HG02610 (cell line): ENCODE results near the gene DUOXA1.

Experiments used
- ATAC-seq: cut with Tn5 transposase; IDR thresholded peaks from one replicate; pipeline ENCODE4 v1.9.1; 2021; ENCODE audit warnings: mild to moderate bottlenecking, moderate library complexity; ENCODE audit not compliant: unreplicated experiment

Gene DUOXA1

DNA sequence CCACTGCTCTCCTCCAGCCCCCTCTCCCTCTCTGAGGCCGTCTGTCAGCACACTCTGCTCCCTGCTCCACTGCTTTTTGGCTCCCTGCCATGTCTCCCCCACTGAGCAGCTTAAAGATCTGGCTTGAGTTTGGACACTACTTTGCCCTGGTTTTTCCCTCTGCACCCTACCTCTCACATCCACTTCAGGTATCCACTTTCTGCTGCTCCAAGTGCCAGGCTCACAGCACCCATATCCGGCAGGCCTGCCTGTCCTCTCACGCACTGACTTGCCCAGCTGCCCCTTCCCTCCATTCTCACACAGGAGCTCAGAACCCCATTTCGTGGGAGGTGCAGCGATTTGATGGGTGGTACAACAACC, 3.9 kb upstream of the DUOXA1 start:
- ATAC-seq: no peak

DNA sequence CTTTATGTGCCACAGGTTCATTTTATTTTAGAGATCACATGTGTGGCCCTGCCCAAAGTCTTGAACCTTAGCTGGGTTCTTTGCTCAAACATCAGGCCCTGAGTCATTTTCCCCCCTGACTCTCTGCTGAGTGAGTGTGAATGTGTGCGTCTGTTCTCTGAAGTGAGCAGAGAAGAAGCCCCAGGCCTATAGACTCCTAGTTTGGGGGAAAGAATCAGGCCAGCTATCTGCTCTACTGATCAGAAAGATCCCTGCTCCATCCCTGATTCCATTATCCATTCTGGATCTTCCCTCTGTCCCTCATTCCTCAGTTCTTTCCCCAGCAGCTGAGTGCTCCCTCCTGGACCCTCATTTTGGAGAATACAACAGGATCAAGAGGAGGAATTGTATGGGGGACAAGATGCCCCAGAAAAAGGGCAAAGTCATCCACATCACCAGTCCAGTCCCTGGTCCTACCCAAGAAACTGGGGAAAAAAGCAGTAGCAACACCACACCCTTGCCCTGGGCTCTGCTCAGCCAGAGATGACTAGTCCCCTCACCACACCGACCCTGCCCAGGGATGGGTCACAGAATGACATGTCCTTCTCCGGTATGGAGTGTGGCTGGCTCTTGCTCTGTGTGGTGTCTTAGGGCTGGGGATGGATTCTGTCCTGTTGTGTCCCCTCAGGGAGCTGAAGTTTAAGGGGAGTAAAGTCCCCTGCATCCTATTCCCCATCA, 3.3 kb upstream of the DUOXA1 start:
- no peak for ATAC-seq

DNA sequence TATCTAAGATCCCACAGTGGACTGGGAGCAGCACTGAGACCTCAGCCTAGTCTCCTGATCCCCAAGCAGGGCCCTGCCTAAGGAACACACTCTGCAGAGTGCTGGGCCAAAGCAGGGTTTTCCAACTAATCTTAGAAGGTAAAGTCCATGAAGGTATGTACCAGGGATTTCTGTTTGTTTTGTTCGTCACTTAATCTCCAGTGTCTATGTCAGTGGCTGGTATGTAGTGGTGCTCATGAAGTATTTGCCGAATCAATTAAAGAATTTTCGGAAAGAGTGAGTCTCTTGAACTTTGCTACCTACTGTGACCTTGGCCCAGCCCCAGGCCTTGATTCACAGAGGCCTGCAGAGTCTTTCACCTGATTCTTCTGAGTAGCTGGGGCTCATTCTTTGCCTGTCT, 1.8 kb upstream of the DUOXA1 start:
- ATAC-seq: no peak

DNA sequence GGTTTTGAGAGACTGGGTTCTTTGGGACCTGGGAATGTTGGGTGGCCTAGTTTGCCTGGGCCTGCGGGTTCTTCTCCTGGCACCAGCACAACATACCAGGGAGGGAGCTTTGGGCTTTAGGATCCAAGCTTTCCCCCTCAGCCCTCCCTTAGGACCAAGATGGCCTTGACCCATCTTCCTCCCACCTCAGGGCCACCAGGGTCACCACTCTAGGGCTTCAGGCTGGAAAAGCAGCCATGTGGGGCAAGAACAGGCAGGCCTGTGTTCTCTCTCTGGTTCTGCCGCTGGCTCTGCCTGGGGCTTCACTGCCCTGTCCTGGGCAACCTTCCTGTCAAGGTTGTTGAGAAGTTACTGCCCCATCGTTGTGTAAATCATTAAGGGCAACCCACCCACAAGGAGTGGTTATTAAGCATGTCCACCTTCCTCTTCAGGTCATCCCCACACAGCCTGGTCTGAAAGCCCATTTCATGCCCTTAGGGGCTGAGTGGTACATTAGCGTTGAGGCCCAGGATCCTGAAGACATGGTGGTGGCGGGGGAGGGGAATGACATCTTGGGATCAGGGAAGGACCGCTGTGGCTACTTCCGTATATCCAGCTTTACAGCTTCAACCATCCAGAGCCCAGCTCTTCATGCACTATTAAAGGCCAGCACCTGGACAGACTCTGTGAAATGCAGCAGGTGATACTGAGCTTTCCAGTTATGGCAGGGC, 767 bp upstream of the DUOXA1 start:
- no peak for ATAC-seq

DNA sequence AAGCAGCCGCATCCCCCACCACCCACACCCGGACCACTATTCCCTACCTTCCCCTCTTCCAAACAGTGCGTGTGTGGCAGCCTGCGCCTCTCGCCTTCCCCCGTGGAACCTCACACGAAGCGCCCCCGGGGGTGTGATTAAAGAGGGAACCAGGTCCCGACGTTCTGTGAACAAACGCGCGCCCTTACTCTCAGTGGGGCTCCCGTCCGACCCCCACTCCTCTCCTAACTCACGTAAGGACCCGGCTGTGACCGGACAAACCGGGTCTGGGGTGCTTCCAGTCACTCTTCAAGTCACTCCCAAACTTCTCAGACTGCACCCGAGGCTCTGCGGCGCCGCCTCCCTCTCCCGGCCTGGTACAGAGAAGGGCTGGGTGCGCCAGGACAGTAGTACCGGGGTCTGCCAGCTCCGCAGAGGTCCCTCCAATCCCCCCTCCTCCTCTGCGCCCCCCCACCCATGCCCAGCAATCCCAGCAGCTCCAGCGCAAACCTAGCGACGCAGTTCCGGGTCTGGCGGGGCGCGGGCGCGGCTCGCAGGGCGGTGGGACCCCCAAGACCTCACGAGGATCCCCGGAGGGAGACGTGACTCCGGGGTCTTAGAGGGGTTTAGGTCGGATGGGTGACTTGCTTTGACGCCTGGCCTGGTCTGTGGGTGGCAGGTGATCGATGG, 574 bp downstream of the DUOXA1 start:
- ATAC-seq: no peak

DNA sequence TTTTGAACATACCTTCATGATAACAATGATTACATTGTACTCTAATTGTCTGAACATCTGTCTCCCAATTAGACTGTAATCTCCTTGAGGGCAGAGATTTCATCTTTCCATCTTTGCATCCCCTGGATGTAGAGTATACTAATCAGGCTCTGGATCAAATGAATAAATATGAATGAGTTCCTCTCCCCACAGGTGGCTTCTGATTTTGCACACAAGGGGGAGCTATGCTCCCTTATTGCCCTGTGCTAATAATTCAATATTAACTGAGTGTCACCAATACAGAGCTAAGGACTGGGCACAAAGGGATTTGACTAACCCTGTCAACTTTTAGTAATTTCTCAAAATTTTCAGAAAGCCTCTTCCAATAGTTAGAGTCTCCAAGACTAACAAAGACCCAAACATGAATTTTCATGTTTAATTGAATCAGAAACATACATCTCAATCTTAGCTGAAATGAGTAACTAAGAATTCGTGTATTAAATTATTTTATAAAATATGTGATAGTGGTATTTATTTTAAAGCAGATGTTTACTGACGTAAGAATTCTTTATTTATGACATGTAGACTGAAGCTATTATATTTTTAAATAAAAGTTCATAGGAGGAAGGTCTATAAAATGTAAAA, 3.0 kb downstream of the DUOXA1 start:
- no peak for ATAC-seq

DNA sequence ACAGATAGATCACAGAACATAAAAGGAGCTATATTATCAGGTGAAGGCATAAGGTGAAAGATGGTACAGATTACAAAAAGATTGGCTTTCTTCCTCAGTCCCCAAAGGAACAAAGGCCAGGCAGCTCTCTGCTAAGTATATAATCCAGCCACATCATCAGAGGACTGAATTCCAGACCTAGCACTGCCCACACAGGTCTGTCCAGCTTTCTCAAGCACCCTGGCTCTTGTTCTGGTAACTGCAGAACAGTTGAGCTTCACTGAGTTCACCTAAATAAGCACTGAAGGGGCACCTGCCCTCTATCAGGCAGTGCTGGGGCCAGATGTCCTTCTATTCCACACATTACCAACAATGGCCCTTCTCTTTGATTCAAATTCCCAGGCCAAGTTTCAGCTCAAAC, 6.3 kb downstream of the DUOXA1 start:
- no peak for ATAC-seq

DNA sequence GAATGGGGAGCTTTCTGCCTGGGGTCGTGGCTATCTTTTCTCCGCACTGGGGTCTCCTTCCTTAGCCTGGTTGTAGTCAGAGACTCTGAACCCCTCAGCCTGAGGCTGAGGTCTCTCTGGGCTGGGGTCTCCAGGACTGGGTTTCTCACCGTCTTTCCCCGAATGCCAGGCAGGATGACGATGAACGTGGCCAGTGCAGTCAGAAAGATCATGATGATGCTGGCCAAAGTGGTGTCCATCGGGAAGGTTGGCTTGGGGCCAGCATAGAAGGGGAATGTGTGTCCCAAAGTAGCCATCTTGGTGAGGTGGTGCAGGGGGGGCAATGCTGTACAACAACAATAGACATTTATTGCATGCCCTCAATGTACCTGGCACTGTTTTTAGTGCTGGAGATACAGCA, 7.0 kb downstream of the DUOXA1 start:
- no peak for ATAC-seq

DNA sequence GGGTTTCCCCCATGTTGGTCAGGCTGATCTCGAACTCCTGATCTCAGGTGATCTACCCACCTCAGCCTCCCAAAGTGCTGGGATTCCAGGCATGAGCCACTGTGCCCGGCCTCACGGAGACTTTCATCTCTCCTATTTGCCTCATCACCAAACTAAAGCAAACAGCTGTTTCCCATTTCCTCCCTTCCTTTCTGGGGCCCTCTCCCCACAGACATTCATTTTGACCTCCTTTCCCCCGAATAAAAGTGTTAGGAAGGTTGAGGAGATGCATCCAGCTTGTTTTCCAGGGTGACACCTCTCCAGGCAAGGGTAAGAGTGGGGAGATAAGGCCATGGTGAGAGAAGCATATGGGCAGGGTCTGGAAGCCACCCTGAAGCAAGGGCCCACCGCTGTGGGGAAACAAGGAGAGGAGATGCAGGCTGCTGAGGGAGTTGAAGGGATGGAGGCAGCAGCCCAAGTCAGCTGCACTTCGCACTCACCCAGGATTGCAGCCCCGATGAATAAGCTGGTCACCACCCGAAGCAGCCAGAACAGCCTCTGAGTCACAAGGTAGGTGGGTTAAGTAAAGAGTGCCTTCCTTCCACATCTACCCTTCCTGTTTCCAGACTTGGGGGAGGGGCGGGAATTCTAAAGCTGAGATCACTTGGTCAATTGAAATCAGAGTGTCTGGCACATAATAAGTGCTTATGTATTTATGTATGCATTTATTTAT, 7.8 kb downstream of the DUOXA1 start:
- ATAC-seq: no peak

DNA sequence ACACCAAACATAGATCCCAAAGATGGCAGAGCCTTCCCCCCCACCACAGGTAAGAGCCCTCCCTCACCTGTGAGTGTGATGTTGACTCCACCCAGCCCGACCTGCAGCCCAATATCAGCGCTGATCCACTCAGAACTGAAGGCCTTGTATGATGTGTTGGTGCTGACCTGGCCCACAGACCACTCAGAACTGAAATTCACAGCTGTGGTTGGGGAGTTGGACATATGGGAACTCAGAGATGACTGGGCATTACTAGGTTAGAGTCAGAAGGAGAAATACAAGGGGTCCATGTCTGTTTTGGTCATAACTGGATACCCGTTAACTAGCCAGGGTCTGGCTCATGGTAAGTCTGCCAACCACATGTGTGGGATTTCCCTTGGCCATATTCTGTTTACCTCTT, 8.7 kb downstream of the DUOXA1 start:
- peak; percentile 54 for ATAC-seq

DNA sequence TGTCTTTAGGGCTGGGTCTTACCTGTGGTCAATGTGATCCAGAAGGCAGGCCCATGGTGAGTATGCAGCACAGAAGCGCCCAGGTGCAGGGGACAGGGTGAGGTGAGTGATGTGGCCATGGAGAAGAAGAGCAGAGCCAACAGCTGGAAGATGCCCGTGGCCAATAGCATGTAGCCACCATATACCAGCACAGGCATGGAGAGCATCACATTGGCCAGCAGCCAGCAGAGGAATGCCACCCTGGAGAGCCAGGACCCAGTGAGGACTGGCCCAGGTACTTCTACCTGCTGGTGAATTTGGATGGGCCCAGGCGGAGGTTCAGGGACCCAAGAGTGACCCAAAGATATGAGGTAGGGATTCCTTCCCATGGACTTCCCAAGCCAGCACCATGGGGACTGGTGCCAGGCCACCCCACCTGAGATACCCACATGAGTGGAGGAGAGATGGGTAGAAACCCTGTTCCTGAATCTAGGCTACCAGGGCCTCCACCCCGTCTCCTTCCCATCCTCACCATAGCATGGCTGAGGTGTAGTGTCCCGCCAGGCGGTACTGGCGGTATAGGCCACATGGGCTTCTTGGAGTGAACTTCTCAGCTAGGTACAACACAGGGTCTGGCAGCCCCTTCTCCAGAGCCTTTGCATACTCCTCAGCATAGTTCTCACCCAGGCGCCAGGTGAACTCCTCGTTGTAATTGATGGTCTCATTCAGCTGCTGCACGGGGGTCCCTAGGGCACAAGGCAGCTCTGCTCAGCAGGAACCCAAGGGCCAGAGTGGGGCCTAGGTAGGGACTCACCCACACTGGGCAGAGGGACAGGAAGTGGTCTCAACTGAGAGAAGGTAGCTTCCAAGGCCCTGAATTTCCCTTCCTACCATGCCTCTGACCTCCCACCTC, 9.4 kb downstream of the DUOXA1 start:
- no peak for ATAC-seq

DNA sequence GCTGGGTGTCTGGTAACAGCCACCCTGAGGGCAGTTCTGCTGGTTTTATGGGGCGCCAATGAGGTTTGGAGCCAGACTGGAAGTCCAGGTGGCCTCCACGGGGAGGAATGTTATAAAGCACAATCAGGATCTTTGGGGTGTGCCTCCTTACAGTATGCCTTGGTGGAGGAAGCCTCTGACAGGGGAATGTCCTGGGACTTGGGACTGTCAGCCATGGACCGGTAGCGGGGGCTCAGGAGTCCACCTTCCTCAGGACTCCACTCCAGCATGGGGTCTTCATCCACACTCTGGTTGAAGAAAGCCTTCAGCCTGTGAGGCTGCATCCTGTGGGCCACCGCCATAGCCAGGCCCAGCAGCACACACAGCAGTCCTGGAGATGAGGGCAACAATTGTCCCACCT, 10.7 kb downstream of the DUOXA1 start:
- no peak for ATAC-seq

DNA sequence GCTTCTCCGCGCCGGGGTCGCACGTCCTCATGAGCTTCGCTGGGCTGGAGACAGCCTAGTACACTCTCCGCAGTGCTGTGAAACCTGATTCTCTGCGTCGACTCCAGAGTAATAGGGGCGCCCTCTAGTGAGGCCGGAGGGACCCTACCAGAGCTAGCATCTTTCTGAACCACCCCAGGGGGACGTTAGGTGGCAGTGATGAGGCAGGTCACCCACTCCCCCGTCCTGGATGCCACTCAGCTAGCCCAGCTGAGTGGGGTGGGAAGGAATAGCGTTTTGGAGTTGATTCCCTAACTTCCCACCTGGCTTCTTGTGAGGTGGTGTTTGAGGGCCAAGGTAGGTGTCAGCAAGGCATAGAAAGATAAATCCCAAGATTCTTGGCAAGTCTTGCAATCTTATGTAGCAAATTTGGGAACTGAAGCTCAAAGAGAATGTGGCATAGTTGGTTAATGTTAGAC, 11.5 kb downstream of the DUOXA1 start:
- peak; percentile 94 for ATAC-seq

DNA sequence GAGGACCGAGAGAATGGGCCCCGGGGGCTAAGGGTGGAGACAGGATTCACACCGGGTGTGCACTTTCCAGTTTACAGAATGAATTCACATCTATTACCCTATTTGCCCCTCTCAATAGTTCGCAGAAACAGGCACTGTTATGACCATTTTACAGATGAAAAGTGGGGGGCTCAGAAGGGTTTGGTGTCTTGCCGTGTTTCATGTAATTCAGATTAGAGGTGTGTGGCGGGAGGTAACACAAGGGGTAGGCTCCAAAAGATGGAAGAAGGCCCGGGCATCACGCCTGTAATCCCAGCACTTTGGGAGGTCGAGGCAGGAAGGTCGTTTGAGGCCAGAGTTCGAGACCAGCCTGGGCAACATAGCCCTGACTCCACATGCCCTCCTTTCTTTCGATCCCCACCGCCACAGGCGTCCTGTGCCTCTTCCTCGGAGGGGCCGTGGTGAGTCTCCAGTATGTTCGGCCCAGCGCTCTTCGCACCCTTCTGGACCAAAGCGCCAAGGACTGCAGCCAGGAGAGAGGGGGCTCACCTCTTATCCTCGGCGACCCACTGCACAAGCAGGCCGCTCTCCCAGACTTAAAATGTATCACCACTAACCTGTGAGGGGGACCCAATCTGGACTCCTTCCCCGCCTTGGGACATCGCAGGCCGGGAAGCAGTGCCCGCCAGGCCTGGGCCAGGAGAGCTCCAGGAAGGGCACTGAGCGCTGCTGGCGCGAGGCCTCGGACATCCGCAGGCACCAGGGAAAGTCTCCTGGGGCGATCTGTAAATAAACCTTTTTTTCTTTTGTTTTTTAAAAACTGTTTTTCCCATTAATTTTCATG, 12.2 kb downstream of the DUOXA1 start:
- ATAC-seq: peak; percentile 3

DNA sequence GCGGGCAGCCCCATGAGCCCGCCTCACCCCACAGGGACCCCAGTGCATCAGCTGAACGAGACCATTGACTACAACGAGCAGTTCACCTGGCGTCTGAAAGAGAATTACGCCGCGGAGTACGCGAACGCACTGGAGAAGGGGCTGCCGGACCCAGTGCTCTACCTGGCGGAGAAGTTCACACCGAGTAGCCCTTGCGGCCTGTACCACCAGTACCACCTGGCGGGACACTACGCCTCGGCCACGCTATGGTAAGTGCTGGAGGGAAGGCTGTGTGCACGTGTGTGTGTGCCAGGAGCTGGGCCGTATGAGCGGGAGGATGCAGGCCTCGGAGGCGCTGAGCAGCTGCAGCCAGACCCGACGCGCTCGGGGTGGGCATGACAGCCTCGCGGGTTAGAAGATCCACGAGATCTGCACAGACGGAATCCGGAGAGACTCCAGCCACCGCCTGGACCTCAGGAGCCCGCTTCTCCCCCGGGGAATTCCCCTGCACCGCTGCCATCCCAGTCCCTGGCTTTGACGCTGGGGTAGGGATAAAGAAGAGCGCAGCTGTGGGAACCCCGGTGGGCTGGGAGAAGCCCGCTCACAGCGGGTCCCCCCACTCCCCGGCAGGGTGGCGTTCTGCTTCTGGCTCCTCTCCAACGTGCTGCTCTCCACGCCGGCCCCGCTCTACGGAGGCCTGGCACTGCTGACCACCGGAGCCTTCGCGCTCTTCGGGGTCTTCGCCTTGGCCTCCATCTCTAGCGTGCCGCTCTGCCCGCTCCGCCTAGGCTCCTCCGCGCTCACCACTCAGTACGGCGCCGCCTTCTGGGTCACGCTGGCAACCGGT, 13.0 kb downstream of the DUOXA1 start:
- ATAC-seq: no peak

DNA sequence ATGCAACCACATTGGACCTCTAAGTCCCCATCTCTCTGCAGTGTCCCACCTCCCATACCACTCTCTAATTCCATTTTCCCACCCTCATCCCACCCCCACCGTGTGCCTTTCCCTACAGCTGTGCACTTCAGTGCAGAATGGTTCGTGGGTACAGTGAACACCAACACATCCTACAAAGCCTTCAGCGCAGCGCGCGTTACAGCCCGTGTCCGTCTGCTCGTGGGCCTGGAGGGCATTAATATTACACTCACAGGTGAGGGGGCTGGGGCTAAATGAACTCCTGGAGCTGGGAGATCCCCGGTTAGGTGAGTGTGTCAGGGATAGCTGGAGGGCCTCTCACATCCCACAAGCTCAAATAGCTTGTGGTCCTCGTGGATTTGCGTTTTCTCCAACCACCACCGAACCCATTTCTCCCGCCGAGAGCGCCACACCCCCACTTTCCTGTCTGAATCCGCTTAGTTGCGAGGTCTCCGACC, 13.6 kb downstream of the DUOXA1 start:
- no peak for ATAC-seq

DNA sequence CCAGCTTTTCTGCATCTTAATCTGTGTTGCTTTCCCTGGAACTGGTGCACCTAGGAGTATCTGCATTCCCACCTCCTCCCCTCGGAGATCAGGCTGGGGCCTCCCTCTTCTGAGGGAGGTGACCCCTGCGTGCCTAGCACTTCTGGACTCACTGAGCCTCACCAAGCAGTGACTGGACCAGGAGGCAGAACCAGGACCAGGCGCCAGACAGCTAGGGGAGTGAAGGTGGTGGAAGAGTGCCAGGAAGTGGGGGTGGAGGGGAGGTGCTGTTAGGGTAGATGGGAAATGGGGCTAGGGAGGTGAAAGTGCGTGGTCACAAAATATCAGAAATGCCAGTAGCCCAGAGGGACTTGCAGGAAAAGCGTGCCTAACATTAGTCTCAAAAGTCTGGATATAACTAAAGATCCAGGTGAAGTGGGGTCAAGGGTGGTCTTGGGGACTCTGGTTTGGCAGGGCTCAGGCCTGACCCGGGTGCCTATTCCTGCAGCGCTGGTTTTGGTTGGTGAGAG, 14.3 kb downstream of the DUOXA1 start:
- no peak for ATAC-seq

DNA sequence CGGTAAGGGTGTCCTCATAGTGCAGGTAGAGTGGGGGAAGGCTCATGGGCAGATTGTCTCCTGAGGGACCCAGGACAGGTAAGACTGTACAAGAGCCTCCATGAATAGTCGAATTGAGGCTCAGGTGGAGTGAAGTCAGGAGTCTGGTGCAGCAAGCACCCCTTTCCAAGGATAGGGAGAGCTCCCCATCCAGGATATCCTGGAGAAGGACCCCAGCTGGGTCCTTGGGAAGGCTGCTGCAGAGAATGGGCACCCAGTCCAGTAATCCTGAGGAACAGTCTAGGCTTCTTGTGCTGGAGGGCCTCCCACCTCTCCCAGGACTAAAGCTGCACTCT, 15.0 kb downstream of the DUOXA1 start:
- ATAC-seq: no peak
